Activated CD4-positive, CD25-positive, alpha-beta regulatory T cell treated with anti-CD3 and anti-CD28 coated beads, Interleukin-2, amount 50 U/mL, for 24 hours (primary cell): ENCODE results near the gene PRR22.
A peak's percentile ranks its signal among the peaks of the same experiment; 100 is the strongest.
"Not testable (repeated sequence)": the region's sequence is repeated elsewhere in the genome, so short reads cannot be mapped to it uniquely, and the experiment has no call there.

Experiments
- ATAC-seq, 2 donors: fragments of 150-1000 bp; cut with Tn5 transposase; one replicate each; pipeline ENCODE4 v1.10.0; 2021; ENCODE audit warnings: mild to moderate bottlenecking in 1 of 2, moderate library complexity in 1 of 2

The PRR22 gene

GRCh38 chr19:5790559-5791520 is 6.3 kb upstream of the PRR22 start, which contains the start of gene DUS3L:
Gene DUS3L (minus strand): TSS chr19:5791163. CDS start chr19:5791141, 22 bp downstream.
- ATAC-seq = peak; percentile 97

- no peak for ATAC-seq
Observed at GRCh38 chr19:5789886-5790558, 5.5 kb upstream of the PRR22 start.

GRCh38 chr19:5789351-5789761 is 4.8 kb upstream of the PRR22 start:
- ATAC-seq = no peak

GRCh38 chr19:5788422-5788821 is 3.9 kb upstream of the PRR22 start:
- no peak for ATAC-seq

GRCh38 chr19:5787409-5788182 is 3.0 kb upstream of the PRR22 start:
- ATAC-seq = no peak

GRCh38 chr19:5786593-5787408 is 2.3 kb upstream of the PRR22 start:
- ATAC-seq = no peak

GRCh38 chr19:5785423-5785822 is 877 bp upstream of the PRR22 start:
- ATAC-seq = no peak

GRCh38 chr19:5782945-5783919 is 1.3 kb downstream of the PRR22 start:
- no peak for ATAC-seq

GRCh38 chr19:5782322-5782721 is 2.2 kb downstream of the PRR22 start:
- ATAC-seq = no peak

GRCh38 chr19:5780916-5781315 is 3.6 kb downstream of the PRR22 start:
- not testable (repeated sequence) for ATAC-seq

GRCh38 chr19:5778402-5778801 is 6.1 kb downstream of the PRR22 start:
- ATAC-seq = no peak

GRCh38 chr19:5775668-5776309 is 8.8 kb downstream of the PRR22 start:
- ATAC-seq = no peak

- no peak for ATAC-seq
Observed at GRCh38 chr19:5774921-5775320, 9.6 kb downstream of the PRR22 start.

- no peak for ATAC-seq
Observed at GRCh38 chr19:5773276-5773675, 11.3 kb downstream of the PRR22 start.

GRCh38 chr19:5772416-5772815 is 12.1 kb downstream of the PRR22 start:
- ATAC-seq = no peak

GRCh38 chr19:5767949-5768348 is 16.6 kb downstream of the PRR22 start:
- ATAC-seq = no peak

- no peak for ATAC-seq
Observed at GRCh38 chr19:5765220-5765619, 19.3 kb downstream of the PRR22 start.

GRCh38 chr19:5762608-5763217 is 21.8 kb downstream of the PRR22 start:
- ATAC-seq = no peak

GRCh38 chr19:5753743-5754142 is 30.8 kb downstream of the PRR22 start:
- no peak for ATAC-seq

- no peak for ATAC-seq
Observed at GRCh38 chr19:5751709-5752108, 32.8 kb downstream of the PRR22 start.
